H1 (cell line): ENCODE data around the gene DNAJB12. TPM values are rescaled to one million over a fixed set of nuclear protein-coding genes. Genes with fewer than 3 reads are reported as not detected.
"Not testable (repeated sequence)": the region's sequence is repeated elsewhere in the genome, so short reads cannot be mapped to it uniquely, and the experiment has no call there.

Source experiments
- CTCF ChIA-PET: fragments of 300-600 bp; sonication (Branson Sonifier 250); formaldehyde crosslinking; loops from one replicate; lab custom pipeline; 2021; ENCODE audit not compliant: partially characterized antibody; lab: Charles Lee
- POLR2A ChIA-PET: fragments of 300-600 bp; sonication (Branson Sonifier 250); formaldehyde crosslinking; loops from one replicate; lab custom pipeline; 2021; ENCODE audit warnings: inconsistent platforms; ENCODE audit not compliant: partially characterized antibody; lab: Charles Lee
- DNase-seq, 2 experiments: peaks; one replicate each; pipeline versions ENCODE4 v3.0.0 to v3.0.0-alpha.2; 2010 to 2022; ENCODE audit warnings: low spot score in 2 of 2, low read depth in 1 of 2, mixed read lengths in 1 of 2
- FAIRE-seq: peaks from 2 replicates; lab custom pipeline; 2011; peaks lifted over from hg19 to GRCh38; lab: Jason Lieb, UNC
- H2AFZ ChIP-seq: 2 replicates; pipeline ENCODE4 v1.8.1; 2012; ENCODE audit warnings: low read length, inconsistent platforms
- H2AK5ac ChIP-seq: 2 replicates; pipeline ENCODE4 v1.6.1; 2013; ENCODE audit warnings: low read depth, low read length
- H2BK120ac ChIP-seq: replicated peaks from 2 replicates; pipeline ENCODE3; 2013; ENCODE audit warnings: low read depth, low read length, inconsistent platforms
- H2BK12ac ChIP-seq: 2 replicates; pipeline ENCODE4 v1.6.1; 2013; ENCODE audit warnings: low read depth, low read length
- H2BK15ac ChIP-seq: 2 replicates; pipeline ENCODE4 v1.6.1; 2013; ENCODE audit warnings: low read length
- H2BK20ac ChIP-seq: 2 replicates; pipeline ENCODE4 v1.6.1; 2013; ENCODE audit warnings: low read length
- H2BK5ac ChIP-seq: 2 replicates; pipeline ENCODE4 v1.6.1; 2013; ENCODE audit warnings: low read depth, low read length
- H3K14ac ChIP-seq: 2 replicates; pipeline ENCODE4 v1.6.1; 2013; ENCODE audit warnings: inconsistent platforms; ENCODE audit not compliant: insufficient read length
- H3K18ac ChIP-seq: 2 replicates; pipeline ENCODE4 v1.6.1; 2013; ENCODE audit warnings: low read length; ENCODE audit errors: extremely low read depth
- H3K23ac ChIP-seq: 2 replicates; pipeline ENCODE4 v1.6.1; 2013; ENCODE audit warnings: inconsistent platforms; ENCODE audit not compliant: insufficient read length
- H3K23me2 ChIP-seq: 2 replicates; pipeline ENCODE4 v1.6.1; 2013; ENCODE audit warnings: low read depth, low read length
- H3K27ac ChIP-seq: 2 replicates; pipeline ENCODE4 v1.6.1; 2011; ENCODE audit warnings: low read depth, low read length, inconsistent platforms
- H3K27me3 ChIP-seq, 4 experiments: replicated peaks in 1 of 4; 1 replicate in 1 of 4; 2 replicates in 3 of 4; pipeline versions ENCODE4 v1.6.1 to v1.8.1; 2011 to 2013; ENCODE audit warnings: low read length in 3 of 4, mild to moderate bottlenecking in 3 of 4, inconsistent platforms in 2 of 4, mixed read lengths in 2 of 4, moderate library complexity in 1 of 4; ENCODE audit not compliant: control insufficient read depth in 3 of 4, insufficient read depth in 3 of 4; ENCODE audit errors: extremely low read depth in 1 of 4
- H3K36me3 ChIP-seq, 4 experiments: 2 replicates each; pipeline versions ENCODE4 v1.6.1 to v1.8.1; 2011 to 2013; ENCODE audit warnings: mild to moderate bottlenecking in 4 of 4, low read length in 3 of 4, moderate library complexity in 2 of 4, control low read depth in 1 of 4, inconsistent platforms in 1 of 4; ENCODE audit not compliant: insufficient read depth in 4 of 4, control insufficient read depth in 2 of 4
- H3K4ac ChIP-seq: replicated peaks from 2 replicates; pipeline ENCODE3; 2013; ENCODE audit warnings: low read length, low read depth, mixed read lengths, inconsistent platforms; ENCODE audit not compliant: insufficient read length
- H3K4me1 ChIP-seq, 4 experiments: replicated peaks in 1 of 4; 1 replicate in 1 of 4; 2 replicates in 3 of 4; pipeline versions ENCODE4 v1.6.1 to v1.8.1; 2011 to 2013; ENCODE audit warnings: low read length in 3 of 4, inconsistent platforms in 2 of 4, mixed read lengths in 1 of 4; ENCODE audit not compliant: insufficient read depth in 4 of 4, control insufficient read depth in 3 of 4
- H3K4me2 ChIP-seq, 2 experiments: 2 replicates each; pipeline versions ENCODE4 v1.6.1 to v1.8.1; 2011 to 2013; ENCODE audit warnings: low read depth in 2 of 2, low read length in 2 of 2, control low read depth in 1 of 2, inconsistent platforms in 1 of 2, mild to moderate bottlenecking in 1 of 2; ENCODE audit not compliant: insufficient read depth in 1 of 2
- H3K4me3 ChIP-seq, 4 experiments: fragments of 200-600, 300-600 bp in 1 of 4; sonication (generic), shearing (Covaris generic), sonication (Bioruptor Twin) in 1 of 4; 2 replicates each; pipeline versions ENCODE4 v1.5.1 to v1.8.1; 2011 to 2016; ENCODE audit warnings: low read length in 4 of 4, low read depth in 3 of 4, control low read depth in 2 of 4, inconsistent platforms in 2 of 4, mild to moderate bottlenecking in 2 of 4, mixed read lengths in 1 of 4, moderate library complexity in 1 of 4; ENCODE audit not compliant: insufficient read depth in 2 of 4; ENCODE audit errors: extremely low read depth in 1 of 4
- H3K56ac ChIP-seq: replicated peaks from 2 replicates; pipeline ENCODE3; 2013; ENCODE audit warnings: low read depth, mild to moderate bottlenecking, mixed read lengths, low read length, inconsistent platforms; ENCODE audit not compliant: insufficient read length
- H3K79me1 ChIP-seq: 2 replicates; pipeline ENCODE4 v1.6.1; 2013; ENCODE audit warnings: low read depth, low read length, control low read depth
- H3K79me2 ChIP-seq, 2 experiments: 2 replicates each; pipeline versions ENCODE4 v1.6.1 to v1.8.1; 2012 to 2013; ENCODE audit warnings: low read length in 2 of 2, mild to moderate bottlenecking in 2 of 2, inconsistent platforms in 1 of 2; ENCODE audit not compliant: insufficient read depth in 2 of 2, control insufficient read depth in 1 of 2
- H3K9ac ChIP-seq, 4 experiments: replicated peaks in 1 of 4; 1 replicate in 1 of 4; 2 replicates in 3 of 4; pipeline versions ENCODE4 v1.6.1 to v1.8.1; 2011 to 2013; ENCODE audit warnings: low read depth in 3 of 4, low read length in 3 of 4, control low read depth in 2 of 4, mild to moderate bottlenecking in 2 of 4, moderate library complexity in 2 of 4, inconsistent platforms in 1 of 4; ENCODE audit errors: extremely low read depth in 1 of 4
- H3K9me3 ChIP-seq, 2 experiments: 2 replicates each; pipeline versions ENCODE4 v1.6.1 to v1.8.1; 2012 to 2013; ENCODE audit warnings: mild to moderate bottlenecking in 2 of 2, moderate library complexity in 2 of 2, control low read depth in 1 of 2, inconsistent platforms in 1 of 2, low read depth in 1 of 2, low read length in 1 of 2, mixed read lengths in 1 of 2; ENCODE audit not compliant: insufficient read depth in 2 of 2
- H4K20me1 ChIP-seq, 2 experiments: replicated peaks in 1 of 2; 2 replicates each; pipeline versions ENCODE3 to v1.8.1; 2011 to 2013; ENCODE audit warnings: inconsistent platforms in 2 of 2, low read length in 2 of 2, mild to moderate bottlenecking in 1 of 2; ENCODE audit not compliant: insufficient read depth in 2 of 2, control insufficient read depth in 1 of 2
- H4K5ac ChIP-seq: 2 replicates; pipeline ENCODE4 v1.6.1; 2013; ENCODE audit warnings: low read length, low read depth, mixed read lengths, inconsistent platforms; ENCODE audit not compliant: insufficient read length
- H4K8ac ChIP-seq: 2 replicates; pipeline ENCODE4 v1.8.0; 2013; ENCODE audit warnings: mild to moderate bottlenecking, moderate library complexity, low read length, inconsistent platforms; ENCODE audit not compliant: insufficient read depth; ENCODE audit errors: extremely low read depth
- H4K91ac ChIP-seq: replicated peaks from 2 replicates; pipeline ENCODE3; 2013; ENCODE audit warnings: low read length, mixed read lengths, inconsistent platforms; ENCODE audit not compliant: insufficient read length
- EGR1 ChIP-seq: IDR thresholded peaks from 2 replicates; pipeline ENCODE4 v1.6.1; 2011; ENCODE audit warnings: low read depth, low read length, borderline replicate concordance
- HDAC2 ChIP-seq, 2 experiments: fragments of 300-600 bp in 1 of 2; sonication (generic) in 1 of 2; IDR thresholded peaks; 2 replicates each; pipeline ENCODE4 v1.6.1; 2011 to 2012; ENCODE audit warnings: low read depth in 2 of 2, low read length in 2 of 2, mild to moderate bottlenecking in 2 of 2, moderate library complexity in 2 of 2, borderline replicate concordance in 1 of 2, inconsistent platforms in 1 of 2
- KDM1A ChIP-seq: fragments of 200-600, 300-600 bp; sonication (generic); IDR thresholded peaks from 2 replicates; pipeline ENCODE4 v1.7.1; 2016; ENCODE audit warnings: mild to moderate bottlenecking, low read length, borderline replicate concordance
- KDM4A ChIP-seq: IDR thresholded peaks from one replicate; pipeline ENCODE4 v1.7.1; 2012; ENCODE audit warnings: low read depth, mild to moderate bottlenecking, moderate library complexity, low read length, inconsistent platforms; ENCODE audit not compliant: severe bottlenecking
- POLR2A ChIP-seq, 2 experiments: IDR thresholded peaks; 1 replicate in 1 of 2; 2 replicates in 1 of 2; pipeline ENCODE4 v1.6.1; 2011; ENCODE audit warnings: low read depth in 2 of 2, low read length in 2 of 2, mild to moderate bottlenecking in 2 of 2; ENCODE audit errors: control extremely low read depth in 1 of 2
- WGBS, 2 experiments: shearing (Covaris generic) in 1 of 2; methylation state at CpG; one replicate each; pipeline versions ENCODE4 v1.1.6 to v1.1.7; 2013 to 2015; ENCODE audit warnings: low lambda C conversion rate in 2 of 2, mixed read lengths in 2 of 2, inconsistent platforms in 1 of 2, low coverage in 1 of 2, missing lambda C conversion rate in 1 of 2; ENCODE audit not compliant: insufficient replicate concordance in 2 of 2, insufficient coverage in 1 of 2, insufficient read length in 1 of 2; ENCODE audit errors: extremely low coverage in 1 of 2, missing lambda C conversion rate in 1 of 2; 5-methylcytosine and 5-hydroxymethylcytosine counted together
- polyA plus RNA-seq, 7 experiments: library from polyadenylated mRNA; depleted of rRNA in 3 of 7; stranded (reverse) in 5 of 7; unstranded in 2 of 7; fragments of >200 nt in 5 of 7; fragments of 200-250 nt in 2 of 7; gene quantifications; 1 replicate in 5 of 7; 2 replicates in 1 of 7; 4 replicates in 1 of 7; pipeline versions ENCODE4 v1.2.1 to v1.2.3, GENCODE V29; 2011 to 2013; ENCODE audit warnings: missing spikeins in 2 of 7, mixed read lengths in 2 of 7
- total RNA-seq: library from RNA; stranded (reverse); fragmentation: NEBNext Ultra II Directional; extraction: Animal tissue kit (Norgen Biotek cat#: 25700); gene quantifications from 2 replicates; pipeline ENCODE4 v1.2.1, GENCODE V29; 2021
- TF ChIP-seq, protein P1 (sequence below): IDR thresholded peaks from 2 replicates; pipeline ENCODE4 v1.6.1; 2012; ENCODE audit warnings: inconsistent platforms

The DNAJB12 gene
- total and polyA plus RNA-seq, 2 of the 8 experiments (the other 6 are each of a cell fraction or from before 2014, with no cell fraction given) = 10.8 to 20.5 TPM

DNA sequence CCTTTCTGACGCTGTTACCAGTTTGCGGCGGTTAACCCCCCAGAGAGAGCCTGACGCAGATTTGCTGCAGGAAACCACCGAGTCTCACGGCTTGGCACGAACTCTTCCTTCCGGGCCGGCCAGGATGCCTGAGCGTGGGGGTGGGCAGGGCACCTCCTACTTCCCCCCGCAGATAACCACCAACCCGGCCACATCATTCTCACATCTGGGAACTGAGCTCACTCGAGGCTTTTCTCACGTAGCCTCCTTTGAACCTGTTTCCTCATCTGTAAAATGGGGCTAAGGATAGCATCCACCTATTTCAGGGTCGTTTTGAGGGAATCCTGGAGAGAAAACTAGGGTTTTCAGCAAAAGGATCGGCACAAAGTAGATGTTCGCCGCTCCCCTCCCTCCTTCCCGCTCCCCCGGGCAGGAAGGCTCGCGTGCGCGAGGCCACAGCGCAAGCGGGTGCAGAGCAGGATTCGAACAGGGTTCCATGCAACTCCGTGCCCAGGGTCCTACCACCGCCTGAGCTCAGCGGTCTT, 57.4 kb downstream of the DNAJB12 start (continued):
- TF ChIP-seq EGR1 = no peak
- no peak for TF ChIP-seq POLR2A (IDR thresholded peaks at IDR 0.05; ENCODE audit: control extremely low read depth in 1 of 2, low read depth in 2 of 2, low read length in 2 of 2)
- TF ChIP-seq KDM4A = no peak
- peak; percentile 96 for TF ChIP-seq KDM1A
- peak in 1 of 2 experiments; percentile 8; a peak in 1 of 4 replicates for TF ChIP-seq HDAC2 (IDR thresholded peaks at IDR 0.05; ENCODE audit: borderline replicate concordance in 1 of 2, low read depth in 2 of 2, low read length in 2 of 2)
- TF ChIP-seq, protein P1, sequence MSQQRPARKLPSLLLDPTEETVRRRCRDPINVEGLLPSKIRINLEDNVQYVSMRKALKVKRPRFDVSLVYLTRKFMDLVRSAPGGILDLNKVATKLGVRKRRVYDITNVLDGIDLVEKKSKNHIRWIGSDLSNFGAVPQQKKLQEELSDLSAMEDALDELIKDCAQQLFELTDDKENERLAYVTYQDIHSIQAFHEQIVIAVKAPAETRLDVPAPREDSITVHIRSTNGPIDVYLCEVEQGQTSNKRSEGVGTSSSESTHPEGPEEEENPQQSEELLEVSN = peak; percentile 24; the same call in 1 of the 2 replicates

DNA sequence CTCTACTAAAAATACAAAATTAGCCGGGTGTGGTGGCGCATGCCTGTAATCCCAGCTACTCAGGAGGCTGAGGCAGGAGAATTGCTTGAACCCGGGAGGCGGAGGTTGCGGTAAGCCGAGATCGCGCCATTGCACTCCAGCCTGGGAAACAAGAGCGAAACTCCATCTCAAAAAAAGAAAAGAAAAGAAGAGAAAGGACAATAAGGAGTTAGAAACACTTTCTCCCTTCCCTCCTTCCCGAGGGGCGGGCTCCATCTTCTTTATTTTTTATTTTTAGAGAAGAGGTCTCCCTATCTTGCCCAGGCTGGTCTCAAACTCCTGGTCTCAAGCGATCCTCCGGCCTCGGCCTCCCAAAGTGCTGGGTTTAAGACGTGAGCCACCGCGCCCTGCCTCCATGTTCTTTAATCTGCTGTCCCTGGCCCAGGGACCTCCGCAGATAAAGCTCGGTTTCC, 57.9 kb downstream of the DNAJB12 start:
- H3K27ac ChIP-seq, H4K91ac ChIP-seq: not testable (repeated sequence)
- H3K4me3 ChIP-seq = peak overlapping the region in 2 of 4 experiments; percentile 56 to 70; a peak in 4 of 8 replicates

More for the DNA sequence above, 57.9 kb downstream of the DNAJB12 start:
- Histone ChIP-seq H2AK5ac (0 out of 2 replicates have a peak overlapping the region, but pooled peaks have one; percentile 68), H3K4me2 (peak overlapping the region; percentile 60 to 84), H2BK5ac (0 out of 2 replicates have a peak overlapping the region, but pooled peaks have one; percentile 75), H3K18ac (peak overlapping the region; percentile 72), H3K4me1 (peaks cover 5 to 21% (median 12%) of the 10 kb centered on the region in 4 experiments), H2BK12ac (0 out of 2 replicates have a peak overlapping the region, but pooled peaks have one; percentile 60), H2BK15ac (0 out of 2 replicates have a peak overlapping the region, but pooled peaks have one; percentile 8)
- not testable (repeated sequence) for H2BK120ac ChIP-seq, H3K79me1 ChIP-seq, H4K20me1 ChIP-seq, H2BK20ac ChIP-seq, H3K36me3 ChIP-seq, H3K27me3 ChIP-seq, H3K9me3 ChIP-seq, H3K79me2 ChIP-seq, FAIRE-seq, H3K14ac ChIP-seq, H4K5ac ChIP-seq, H3K23me2 ChIP-seq, H4K8ac ChIP-seq, H3K56ac ChIP-seq, H2AFZ ChIP-seq, DNase-seq, H3K4ac ChIP-seq, H3K9ac ChIP-seq, H3K23ac ChIP-seq
- CTCF ChIA-PET = interaction anchor here (0.8 to 1.8 kb wide), 3 partner anchors 20 to 1394 kb away, joined by 3 to 12 read pairs (median 4); no protein-coding TSS in a partner anchor
- POLR2A ChIA-PET = interaction anchor here (1.1 to 3.5 kb wide), 6 partner anchors 12 to 29 kb away, joined by 3 to 54 read pairs (median 6); partner anchors contain the start of gene DDIT4
- WGBS, 2 experiments = 91% methylated on average over 18 of the region's 19 CpGs; no CpG with 5 or more reads in 1 of the 2 experiments
